Transverse colon (tissue), 4 donors: Measurements from ENCODE around the gene WSB1. TPM values are rescaled to one million over a fixed set of nuclear protein-coding genes. Genes with fewer than 3 reads are reported as not detected.

ENCODE experiments used
- DNase-seq: peaks from one replicate; pipeline ENCODE4 v3.0.0-alpha.2; 2019
- H3K27ac ChIP-seq, 4 donors: fragments of 200-600 bp; sonication (generic); 2 replicates each; pipeline ENCODE4 v1.5.1; 2016 to 2018; ENCODE audit warnings: inconsistent platforms in 4 of 4
- H3K27me3 ChIP-seq: fragments of 200-600 bp; sonication (generic); 2 replicates; pipeline ENCODE4 v1.5.1; 2017; ENCODE audit warnings: inconsistent platforms
- H3K36me3 ChIP-seq, 4 donors: fragments of 200-600 bp; sonication (generic); 2 replicates each; pipeline ENCODE4 v1.5.1; 2017 to 2019; ENCODE audit warnings: inconsistent platforms in 4 of 4
- H3K4me1 ChIP-seq, 4 donors: fragments of 200-600 bp; sonication (generic); 2 replicates each; pipeline ENCODE4 v1.5.1; 2017 to 2020; ENCODE audit warnings: inconsistent platforms in 4 of 4
- H3K4me3 ChIP-seq, 4 donors: fragments of 200-600 bp; sonication (generic); 1 replicate in 1 of 4; 2 replicates in 3 of 4; pipeline versions ENCODE4 v1.5.1 to v1.6.1; 2017 to 2019; ENCODE audit warnings: inconsistent platforms in 4 of 4
- H3K9me3 ChIP-seq, 2 donors: fragments of 200-600 bp; sonication (generic); 2 replicates each; pipeline ENCODE4 v1.5.1; 2017 to 2019; ENCODE audit warnings: inconsistent platforms in 2 of 2
- EP300 ChIP-seq: sonication (generic); formaldehyde crosslinking; IDR thresholded peaks from one replicate; pipeline ENCODE4 v1.6.1; 2017; ENCODE audit warnings: antibody characterized with exemption, low read depth
- POLR2A ChIP-seq: fragments of 450-650 bp; IDR thresholded peaks from one replicate; pipeline ENCODE4 v1.6.1; 2016; ENCODE audit warnings: antibody characterized with exemption, mild to moderate bottlenecking, moderate library complexity
- POLR2AphosphoS5 ChIP-seq, 3 donors: sonication (generic); formaldehyde crosslinking; IDR thresholded peaks; one replicate each; pipeline ENCODE4 v1.6.1; 2016; ENCODE audit warnings: antibody characterized with exemption in 3 of 3
- WGBS, 2 donors: methylation state at CpG; one replicate each; pipeline ENCODE4 v1.1.5; 2018; ENCODE audit warnings: low coverage in 1 of 2; 5-methylcytosine and 5-hydroxymethylcytosine counted together
- in situ Hi-C, 4 donors: fragments of 200-750 bp; cut with MboI; loops; one replicate each; pipeline versions ENCODE4 v1.15.0 to v1.15.1; 2017; ENCODE audit warnings: low sequenced_read_pairs in 3 of 4, low pct_ligation_motif_present in 1 of 4, low pct_unique_long_range_greater_than_20kb in 1 of 4
- intact Hi-C: fragments of 100-400 bp; cut with DNase I; formaldehyde crosslinking; loops from one replicate; pipeline ENCODE4 v1.15.1; 2023; ENCODE audit warnings: low total_unique reads
- small RNA-seq, 4 donors: library from RNA; depleted of rRNA; stranded (forward); fragments of <200 nt; gene quantifications; one replicate each; pipeline ENCODE3, GENCODE V24; 2016
- total RNA-seq, 4 donors: library from RNA; depleted of rRNA; stranded (reverse); fragments of >200 nt; gene quantifications; one replicate each; pipeline ENCODE4 v1.1.0, GENCODE V29; 2016
- TF ChIP-seq, protein P1 (sequence below), 5 experiments: fragments of 200-600 bp in 3 of 5; fragments of 450-650 bp in 2 of 5; sonication (generic) in 3 of 5; IDR thresholded peaks; 1 replicate in 2 of 5; 2 replicates in 3 of 5; pipeline ENCODE4 v1.5.1; 2016 to 2017; ENCODE audit warnings: antibody characterized with exemption in 5 of 5, inconsistent platforms in 3 of 5, mild to moderate bottlenecking in 2 of 5, moderate library complexity in 1 of 5

The WSB1 gene
- total RNA-seq, 4 donors from 2014 or later, result 90.4 to 335 (median 261) TPM

DNA sequence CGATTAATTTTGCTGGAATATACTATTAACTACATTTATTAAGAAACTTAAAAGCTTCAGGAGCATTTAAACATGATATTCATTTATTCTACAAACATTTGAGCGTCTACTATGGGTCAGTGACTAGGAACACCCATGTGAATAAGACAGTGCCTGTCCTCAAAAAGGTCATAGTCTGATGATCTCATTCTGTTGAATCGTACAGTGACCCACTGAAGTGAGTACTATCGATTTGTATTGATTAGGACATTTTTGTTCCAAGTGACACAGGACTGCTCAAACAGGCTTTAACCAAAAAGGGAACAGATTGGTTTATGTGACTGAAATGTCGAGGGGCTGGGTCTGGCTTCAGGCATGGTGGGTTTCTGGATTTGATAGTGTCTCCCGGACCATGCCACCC, 68.6 kb downstream of the WSB1 start:
- Histone ChIP-seq H3K27me3 (no peaks in the 10 kb centered on the region), H3K4me3 (no peak overlapping the region), H3K4me1 (peaks cover 0 to 13% (median 6%) of the 10 kb centered on the region in 4 donors), H3K9me3 (no peaks in the 10 kb centered on the region), H3K27ac (no peak overlapping the region), H3K36me3 (no peaks in the 10 kb centered on the region)
- intact Hi-C loops, result no loop called here
- in situ Hi-C loops, result loop anchor here in 2 of 4 donors (10.0 to 25.0 kb wide), 5 partner anchors 100 to 400 kb away; partner anchors contain the start of gene KSR1 (in 1 of the 2)
- no peak for DNase-seq
- WGBS, 2 donors, result 74 to 78% methylated on average over 6 of the region's 6 CpGs
- TF ChIP-seq EP300 (no peak), POLR2AphosphoS5 (IDR thresholded peaks at IDR 0.05) (no peak), POLR2A (no peak)
- TF ChIP-seq, protein P1, sequence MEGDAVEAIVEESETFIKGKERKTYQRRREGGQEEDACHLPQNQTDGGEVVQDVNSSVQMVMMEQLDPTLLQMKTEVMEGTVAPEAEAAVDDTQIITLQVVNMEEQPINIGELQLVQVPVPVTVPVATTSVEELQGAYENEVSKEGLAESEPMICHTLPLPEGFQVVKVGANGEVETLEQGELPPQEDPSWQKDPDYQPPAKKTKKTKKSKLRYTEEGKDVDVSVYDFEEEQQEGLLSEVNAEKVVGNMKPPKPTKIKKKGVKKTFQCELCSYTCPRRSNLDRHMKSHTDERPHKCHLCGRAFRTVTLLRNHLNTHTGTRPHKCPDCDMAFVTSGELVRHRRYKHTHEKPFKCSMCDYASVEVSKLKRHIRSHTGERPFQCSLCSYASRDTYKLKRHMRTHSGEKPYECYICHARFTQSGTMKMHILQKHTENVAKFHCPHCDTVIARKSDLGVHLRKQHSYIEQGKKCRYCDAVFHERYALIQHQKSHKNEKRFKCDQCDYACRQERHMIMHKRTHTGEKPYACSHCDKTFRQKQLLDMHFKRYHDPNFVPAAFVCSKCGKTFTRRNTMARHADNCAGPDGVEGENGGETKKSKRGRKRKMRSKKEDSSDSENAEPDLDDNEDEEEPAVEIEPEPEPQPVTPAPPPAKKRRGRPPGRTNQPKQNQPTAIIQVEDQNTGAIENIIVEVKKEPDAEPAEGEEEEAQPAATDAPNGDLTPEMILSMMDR (IDR thresholded peaks at IDR 0.05), result no peak

DNA sequence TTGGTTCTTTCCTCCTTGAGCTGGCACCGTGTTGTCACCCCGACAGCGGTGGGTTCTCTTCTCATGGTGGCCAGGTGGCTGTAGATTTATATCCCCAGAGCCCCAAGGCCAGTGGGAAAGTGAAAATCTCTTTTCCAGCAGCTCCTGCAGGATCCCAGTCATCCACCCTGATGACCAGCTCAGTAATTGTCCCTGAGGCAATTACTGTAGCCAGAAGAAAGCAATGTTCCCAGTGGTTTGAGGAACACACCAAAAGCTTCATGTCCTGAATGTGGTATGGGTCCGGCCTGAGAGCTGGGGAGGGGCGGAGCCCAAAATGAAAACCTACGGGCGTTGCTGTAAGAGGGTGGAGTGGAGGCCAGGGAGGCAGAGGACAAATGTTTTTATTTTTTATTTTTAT, 69.0 kb downstream of the WSB1 start:
- in situ Hi-C loops (loop anchor here in 2 of 4 donors (10.0 to 25.0 kb wide), 5 partner anchors 99 to 399 kb away; partner anchors contain the start of gene KSR1 (in 1 of the 2)), intact Hi-C loops (no loop called here)
- Histone ChIP-seq H3K27ac (no peak overlapping the region), H3K27me3 (no peaks in the 10 kb centered on the region), H3K4me3 (no peak overlapping the region), H3K9me3 (no peaks in the 10 kb centered on the region), H3K36me3 (no peaks in the 10 kb centered on the region), H3K4me1 (peaks cover 0 to 13% (median 6%) of the 10 kb centered on the region in 4 donors)
- TF ChIP-seq, protein P1 (IDR thresholded peaks at IDR 0.05), result no peak
- no peak for TF ChIP-seq EP300
- TF ChIP-seq POLR2AphosphoS5 (IDR thresholded peaks at IDR 0.05), result no peak
- no peak for TF ChIP-seq POLR2A
- no peak for DNase-seq
- 70 to 79% methylated on average over 3 to 7 of the region's 7 CpGs for WGBS, 2 donors

DNA sequence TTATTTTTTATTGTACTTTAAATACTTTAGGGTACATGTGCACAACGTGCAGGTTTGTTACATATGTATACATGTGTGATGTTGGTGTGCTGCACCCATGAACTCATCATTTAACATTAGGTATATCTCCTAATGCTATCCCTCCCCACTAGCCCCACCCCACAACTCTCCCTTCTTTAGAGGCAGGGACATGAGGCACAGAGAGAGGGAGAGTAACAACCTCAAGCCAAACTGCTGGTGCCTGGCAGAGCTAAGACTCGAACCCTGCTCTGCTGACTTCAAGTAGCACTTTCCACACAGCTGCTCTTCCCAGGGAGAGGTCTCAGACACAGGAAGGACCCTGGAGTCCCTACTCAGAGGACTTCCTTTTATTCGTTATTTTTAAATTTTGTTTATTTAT, 69.4 kb downstream of the WSB1 start:
- Histone ChIP-seq H3K36me3 (no peaks in the 10 kb centered on the region), H3K9me3 (no peaks in the 10 kb centered on the region), H3K27me3 (no peaks in the 10 kb centered on the region), H3K4me3 (no peak overlapping the region), H3K4me1 (peaks cover 0 to 13% (median 6%) of the 10 kb centered on the region in 4 donors), H3K27ac (peak overlapping the region in 3 of 4 donors; percentile 55 to 73 (median 71))
- no peak for TF ChIP-seq POLR2AphosphoS5 (IDR thresholded peaks at IDR 0.05)
- WGBS, 2 donors, result 54 to 55% methylated on average over 3 of the region's 3 CpGs
- intact Hi-C loops (no loop called here), in situ Hi-C loops (loop anchor here in 2 of 4 donors (10.0 to 25.0 kb wide), 5 partner anchors 99 to 399 kb away; partner anchors contain the start of gene KSR1 (in 1 of the 2))
- no peak for DNase-seq

Small RNA genes lying within 50 kb of the gene (small RNA-seq; reads per million reads assigned to genes)
- gene MIR4522, result 0 reads per million in 4 donors

Other genes with a start within 250 kb of the WSB1 start
- gene KSR1, start 162.3 kb downstream of the WSB1 start, total RNA-seq, result 10 to 100 TPM in 3 of 4 donors, 1 to 10 TPM in 1; 8.2 to 55.7 (median 30.9) TPM